ENCODE data around the gene PCTP.

Gene PCTP

GRCh38 chr17:55750750-55751657 is at the start of gene PCTP:
TSS of gene PCTP (plus strand) at chr17:55751051. CDS start at chr17:55751104, 53 bp downstream.
- peak; percentile 75 for DNase-seq

DNA sequence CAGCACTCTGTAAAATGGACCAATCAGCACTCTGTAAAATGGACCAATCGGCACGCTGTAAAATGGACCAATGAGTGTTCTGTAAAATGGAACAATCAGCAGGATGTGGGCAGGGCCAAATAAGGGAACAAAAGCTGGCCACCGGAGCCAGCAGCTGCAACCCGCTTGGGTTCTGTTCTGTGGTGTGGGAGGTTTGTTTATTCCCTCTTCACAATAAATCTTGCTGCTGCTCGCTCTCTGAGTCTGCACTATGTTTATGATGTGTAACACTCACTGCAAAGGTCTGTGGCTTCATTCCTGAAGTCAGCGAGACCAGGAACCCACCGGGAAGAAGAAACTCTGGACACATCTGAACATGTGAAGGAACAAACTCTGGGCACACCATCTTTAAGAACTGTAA is 48.7 kb upstream of the PCTP start:
- no peak for DNase-seq

GRCh38 chr17:55704401-55704800 is 46.5 kb upstream of the PCTP start:
- DNase-seq = no peak

GRCh38 chr17:55705847-55706246 is 45.0 kb upstream of the PCTP start:
- peak; percentile 46 for DNase-seq

GRCh38 chr17:55706808-55707773 is 43.8 kb upstream of the PCTP start:
- DNase-seq = no peak

DNA sequence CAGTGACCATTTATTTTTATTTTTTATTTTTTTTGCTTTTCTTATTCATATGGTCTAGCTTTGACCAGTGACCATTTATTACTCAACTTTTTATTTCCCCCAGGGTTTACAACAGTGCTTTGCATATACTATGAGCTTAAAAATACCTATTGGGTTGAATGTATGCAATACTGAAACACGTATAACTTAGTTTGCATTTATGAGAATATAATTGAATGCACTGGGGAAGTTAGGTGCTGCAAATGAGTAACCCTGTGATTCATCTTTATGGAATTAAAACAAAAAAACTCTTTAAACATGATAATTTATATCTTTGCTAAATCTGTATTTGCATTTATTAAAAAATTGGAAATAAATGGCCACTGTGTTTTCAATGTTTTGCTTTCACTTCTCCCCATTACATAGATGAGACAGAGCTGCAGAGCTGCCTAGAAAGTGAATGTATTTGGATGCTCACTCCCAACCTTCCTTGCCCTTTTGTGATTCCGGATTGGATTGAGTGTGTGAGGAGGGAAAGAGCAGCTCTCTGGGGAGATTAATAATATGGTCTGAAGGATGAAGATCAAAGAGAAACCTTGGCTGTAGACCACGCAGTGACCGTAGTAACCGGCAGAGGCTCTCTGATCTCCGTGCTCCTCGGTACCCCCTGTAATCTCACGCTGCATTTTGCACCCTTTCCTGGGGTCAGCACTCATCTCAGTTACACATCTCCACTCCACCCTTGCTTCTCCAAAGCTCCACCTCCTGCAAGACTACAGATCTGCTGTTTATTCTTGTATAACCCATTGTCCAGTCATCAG is 42.5 kb upstream of the PCTP start:
- no peak for DNase-seq

GRCh38 chr17:55709440-55709839 is 41.4 kb upstream of the PCTP start:
- DNase-seq = no peak

GRCh38 chr17:55709984-55710383 is 40.9 kb upstream of the PCTP start:
- peak; percentile 17 for DNase-seq

- DNase-seq = peak; percentile 79
Observed at GRCh38 chr17:55710410-55710809, 40.4 kb upstream of the PCTP start.

GRCh38 chr17:55710829-55711496 is 39.9 kb upstream of the PCTP start:
- DNase-seq = peak; percentile 68

GRCh38 chr17:55717432-55717831 is 33.4 kb upstream of the PCTP start:
- DNase-seq = no peak

- peak; percentile 70 for DNase-seq
Observed at GRCh38 chr17:55717898-55718735, 32.7 kb upstream of the PCTP start.

- no peak for DNase-seq
Observed at GRCh38 chr17:55720919-55721836, 29.7 kb upstream of the PCTP start.

DNA sequence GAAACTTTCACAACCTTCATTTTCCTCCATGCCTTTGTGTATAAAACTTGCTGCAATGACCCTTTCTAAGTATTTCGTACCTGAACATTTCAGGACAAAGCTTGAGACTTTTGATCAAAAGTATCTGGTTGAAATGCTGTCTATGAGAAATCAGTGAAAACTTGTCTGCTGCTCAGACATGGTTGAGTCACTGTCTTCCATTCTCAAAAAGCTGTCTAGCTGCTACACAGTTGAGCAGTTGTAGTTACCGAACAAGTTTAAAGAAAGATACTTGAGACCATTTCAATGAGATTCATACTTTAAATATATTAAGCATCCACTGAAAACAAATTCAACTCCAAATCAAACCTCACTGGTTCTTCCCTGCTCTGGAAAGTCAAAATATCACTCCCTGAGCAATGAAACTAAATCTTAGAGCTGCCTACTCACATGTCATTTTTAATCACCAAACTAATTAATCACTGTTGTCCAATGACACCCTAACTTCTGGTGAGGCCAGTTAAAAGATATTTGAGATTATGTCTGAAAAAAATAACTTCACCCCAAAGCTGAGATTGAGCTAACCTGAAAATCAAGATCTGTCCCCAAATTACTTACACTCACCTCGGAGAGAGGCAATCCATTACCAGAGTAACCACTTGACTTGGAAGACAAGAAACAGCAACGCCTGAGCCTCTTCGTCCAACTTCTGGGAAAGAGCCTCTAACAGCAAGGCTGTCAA is 28.7 kb upstream of the PCTP start:
- no peak for DNase-seq

- DNase-seq = no peak
Observed at GRCh38 chr17:55722742-55723487, 27.9 kb upstream of the PCTP start, which contains the start of gene TMEM100. TSS of gene TMEM100 (minus strand) at chr17:55722864. CDS start at chr17:55721070, 1,794 bp downstream.

GRCh38 chr17:55723488-55723848 is 27.4 kb upstream of the PCTP start:
- no peak for DNase-seq

DNA sequence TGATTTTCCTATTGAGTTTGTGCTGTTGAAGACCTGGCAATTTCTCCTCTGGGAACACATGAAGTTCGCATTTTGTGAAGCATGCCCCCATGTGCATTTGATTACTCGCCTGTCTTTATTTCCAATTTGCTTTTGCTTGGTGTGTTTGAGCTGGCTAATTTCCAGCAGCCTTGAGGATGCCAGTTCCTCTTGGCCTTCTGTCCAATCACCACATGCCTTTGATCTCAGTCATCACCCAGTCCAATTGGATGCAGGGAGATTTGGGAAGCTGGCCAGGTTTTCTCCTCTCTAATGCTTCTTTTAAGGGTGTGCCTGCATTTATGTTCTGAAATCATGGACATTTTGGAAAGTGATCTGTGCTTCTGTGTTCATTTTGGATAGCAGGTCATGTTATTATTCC is 24.4 kb upstream of the PCTP start:
- peak; percentile 75 for DNase-seq

DNA sequence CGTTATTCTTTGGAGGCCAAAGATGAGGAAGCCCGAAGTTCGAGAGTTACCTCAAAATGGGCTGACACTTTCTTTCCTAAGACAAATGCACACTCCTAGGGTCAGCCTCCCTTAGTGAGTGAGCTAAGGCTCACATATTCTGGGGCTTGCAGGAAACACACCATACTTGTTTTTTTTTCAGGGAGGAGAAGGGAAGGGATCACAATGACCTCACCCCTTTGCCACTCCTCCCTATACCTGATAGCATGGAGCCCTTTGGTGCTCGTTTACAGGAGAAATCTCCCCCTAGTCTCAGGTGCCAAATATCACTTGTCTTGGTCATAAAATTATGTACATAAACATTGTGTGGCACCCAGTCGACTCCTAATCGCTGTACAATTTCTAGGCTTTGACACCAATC is 23.6 kb upstream of the PCTP start:
- DNase-seq = no peak

DNA sequence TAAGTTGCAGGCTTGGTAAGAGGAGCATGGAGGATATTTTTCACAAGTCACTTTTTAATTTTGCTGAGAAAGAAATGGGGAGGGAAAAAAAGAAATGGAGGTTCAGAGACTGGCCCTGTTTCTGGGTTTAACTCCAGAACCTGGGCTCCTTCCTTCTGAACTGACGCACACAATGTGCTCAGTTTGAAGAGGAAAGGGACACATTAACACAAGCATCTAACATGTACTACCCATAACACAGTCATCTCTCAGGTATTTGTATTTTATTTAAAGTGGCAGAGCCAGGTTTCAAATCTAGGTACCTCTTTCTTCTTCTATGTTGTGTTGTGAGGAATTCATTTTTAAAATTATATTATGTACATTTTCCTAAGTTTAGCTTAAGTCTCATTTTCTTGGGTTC is 22.9 kb upstream of the PCTP start:
- no peak for DNase-seq
